Suprapubic skin (tissue), 4 donors: Measurements from ENCODE around the gene MRPL58.
"Not testable (repeated sequence)": the region's sequence is repeated elsewhere in the genome, so short reads cannot be mapped to it uniquely, and the experiment has no call there.

Experiments used
- POLR2A ChIP-seq, 2 donors: fragments of 450-650 bp; IDR thresholded peaks; one replicate each; pipeline ENCODE4 v1.6.1; 2017; ENCODE audit warnings: antibody characterized with exemption in 2 of 2, mild to moderate bottlenecking in 2 of 2, moderate library complexity in 2 of 2
- POLR2AphosphoS5 ChIP-seq, 3 donors: sonication (generic); formaldehyde crosslinking; IDR thresholded peaks; one replicate each; pipeline ENCODE4 v1.6.1; 2017; ENCODE audit warnings: antibody characterized with exemption in 3 of 3
- TF ChIP-seq, protein P1 (sequence below), 2 donors: fragments of 200-600 bp in 1 of 2; fragments of 450-650 bp in 1 of 2; sonication (generic) in 1 of 2; IDR thresholded peaks; one replicate each; pipeline ENCODE4 v1.5.1; 2016 to 2019; ENCODE audit warnings: antibody characterized with exemption in 2 of 2, mild to moderate bottlenecking in 1 of 2, moderate library complexity in 1 of 2

GRCh38 chr17:75045946-75046406 is 33.5 kb downstream of the MRPL58 start:
- not testable (repeated sequence) for TF ChIP-seq POLR2A, POLR2AphosphoS5 (IDR thresholded peaks at IDR 0.05)
- TF ChIP-seq, protein P1, sequence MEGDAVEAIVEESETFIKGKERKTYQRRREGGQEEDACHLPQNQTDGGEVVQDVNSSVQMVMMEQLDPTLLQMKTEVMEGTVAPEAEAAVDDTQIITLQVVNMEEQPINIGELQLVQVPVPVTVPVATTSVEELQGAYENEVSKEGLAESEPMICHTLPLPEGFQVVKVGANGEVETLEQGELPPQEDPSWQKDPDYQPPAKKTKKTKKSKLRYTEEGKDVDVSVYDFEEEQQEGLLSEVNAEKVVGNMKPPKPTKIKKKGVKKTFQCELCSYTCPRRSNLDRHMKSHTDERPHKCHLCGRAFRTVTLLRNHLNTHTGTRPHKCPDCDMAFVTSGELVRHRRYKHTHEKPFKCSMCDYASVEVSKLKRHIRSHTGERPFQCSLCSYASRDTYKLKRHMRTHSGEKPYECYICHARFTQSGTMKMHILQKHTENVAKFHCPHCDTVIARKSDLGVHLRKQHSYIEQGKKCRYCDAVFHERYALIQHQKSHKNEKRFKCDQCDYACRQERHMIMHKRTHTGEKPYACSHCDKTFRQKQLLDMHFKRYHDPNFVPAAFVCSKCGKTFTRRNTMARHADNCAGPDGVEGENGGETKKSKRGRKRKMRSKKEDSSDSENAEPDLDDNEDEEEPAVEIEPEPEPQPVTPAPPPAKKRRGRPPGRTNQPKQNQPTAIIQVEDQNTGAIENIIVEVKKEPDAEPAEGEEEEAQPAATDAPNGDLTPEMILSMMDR (IDR thresholded peaks at IDR 0.05) = not testable (repeated sequence)
